CD14-positive monocyte (primary cell): ENCODE data around the gene ZAR1. TPM values are rescaled to one million over a fixed set of nuclear protein-coding genes. Genes with fewer than 3 reads are reported as not detected.

Source experiments
- DNase-seq, 3 donors: peaks; one replicate each; pipeline ENCODE4 v3.0.0-alpha.2; 2011 to 2022
- H2AFZ ChIP-seq: 2 replicates; pipeline ENCODE4 v1.6.0; 2012; ENCODE audit warnings: mild to moderate bottlenecking, low read depth, low read length, inconsistent platforms; ENCODE audit not compliant: insufficient read depth, poor library complexity, severe bottlenecking
- H3K27ac ChIP-seq, 2 donors: 1 replicate in 1 of 2; 2 replicates in 1 of 2; pipeline ENCODE4 v1.5.1; 2012 to 2013; ENCODE audit warnings: low read length in 2 of 2, control low read depth in 1 of 2, inconsistent platforms in 1 of 2, low read depth in 1 of 2, mild to moderate bottlenecking in 1 of 2
- H3K27me3 ChIP-seq, 2 donors: one replicate each; pipeline versions ENCODE4 v1.6.0 to v1.6.1; 2011 to 2013; ENCODE audit warnings: low read length in 2 of 2; ENCODE audit not compliant: control insufficient read depth in 2 of 2, insufficient read depth in 2 of 2
- H3K36me3 ChIP-seq, 2 donors: replicated peaks in 1 of 2; 1 replicate in 1 of 2; 2 replicates in 1 of 2; pipeline versions ENCODE4 v1.5.1 to v1.6.1; 2012 to 2013; ENCODE audit warnings: low read length in 2 of 2, control low read depth in 1 of 2, inconsistent platforms in 1 of 2, mild to moderate bottlenecking in 1 of 2; ENCODE audit not compliant: insufficient read depth in 2 of 2, control insufficient read depth in 1 of 2
- H3K4me1 ChIP-seq, 2 donors: 1 replicate in 1 of 2; 2 replicates in 1 of 2; pipeline versions ENCODE4 v1.5.1 to v1.6.1; 2012 to 2013; ENCODE audit warnings: low read length in 2 of 2, control low read depth in 1 of 2, inconsistent platforms in 1 of 2, mild to moderate bottlenecking in 1 of 2, moderate library complexity in 1 of 2; ENCODE audit not compliant: insufficient read depth in 2 of 2, control insufficient read depth in 1 of 2
- H3K4me2 ChIP-seq: replicated peaks from 2 replicates; pipeline ENCODE3; 2012; ENCODE audit warnings: low read length, moderate library complexity, mild to moderate bottlenecking; ENCODE audit not compliant: poor library complexity, severe bottlenecking; ENCODE audit errors: extremely low read depth
- H3K4me3 ChIP-seq, 3 experiments: fragments of 200-600 bp in 1 of 3; sonication (generic) in 1 of 3; replicated peaks in 1 of 3; 1 replicate in 2 of 3; 2 replicates in 1 of 3; pipeline ENCODE4 v1.5.1; 2011 to 2013; ENCODE audit warnings: low read length in 3 of 3, mild to moderate bottlenecking in 3 of 3, control low read depth in 2 of 3, low read depth in 2 of 3, inconsistent platforms in 1 of 3, moderate library complexity in 1 of 3
- H3K79me2 ChIP-seq: 2 replicates; pipeline ENCODE4 v1.6.0; 2012; ENCODE audit warnings: mild to moderate bottlenecking, control low read depth, inconsistent platforms, low read length, moderate library complexity; ENCODE audit not compliant: insufficient read depth
- H3K9ac ChIP-seq: 2 replicates; pipeline ENCODE4 v1.6.0; 2017; ENCODE audit warnings: low read length, mild to moderate bottlenecking; ENCODE audit not compliant: insufficient read depth, poor library complexity, severe bottlenecking
- H3K9me3 ChIP-seq, 2 donors: replicated peaks in 1 of 2; 1 replicate in 1 of 2; 2 replicates in 1 of 2; pipeline versions ENCODE4 v1.5.1 to v1.6.1; 2012 to 2013; ENCODE audit warnings: low read length in 2 of 2, control low read depth in 1 of 2; ENCODE audit not compliant: control insufficient read depth in 1 of 2, insufficient read depth in 1 of 2
- H4K20me1 ChIP-seq: 2 replicates; pipeline ENCODE4 v1.6.0; 2012; ENCODE audit warnings: mild to moderate bottlenecking, low read length, control low read depth, moderate library complexity; ENCODE audit not compliant: insufficient read depth
- H3K27ac Mint-ChIP-seq, 7 donors: one replicate each; pipeline ENCODE4 v1.8.0; 2020; ENCODE audit warnings: mild to moderate bottlenecking in 7 of 7, mixed read lengths in 7 of 7, moderate library complexity in 6 of 7, inconsistent platforms in 2 of 7
- H3K27me3 Mint-ChIP-seq, 3 donors: one replicate each; pipeline ENCODE4 v1.8.0; 2021 to 2022; ENCODE audit warnings: low read depth in 3 of 3, mild to moderate bottlenecking in 3 of 3, mixed read lengths in 3 of 3, moderate library complexity in 3 of 3, inconsistent platforms in 1 of 3
- H3K36me3 Mint-ChIP-seq, 2 donors: one replicate each; pipeline ENCODE4 v1.8.0; 2020; ENCODE audit warnings: mixed read lengths in 2 of 2, inconsistent platforms in 1 of 2, mild to moderate bottlenecking in 1 of 2
- H3K4me1 Mint-ChIP-seq: one replicate; pipeline ENCODE4 v1.8.0; 2020; ENCODE audit warnings: mild to moderate bottlenecking, mixed read lengths
- H3K4me3 Mint-ChIP-seq, 2 donors: one replicate each; pipeline ENCODE4 v1.8.0; 2020; ENCODE audit warnings: mild to moderate bottlenecking in 2 of 2, mixed read lengths in 2 of 2, moderate library complexity in 1 of 2
- H3K9me3 Mint-ChIP-seq, 7 donors: one replicate each; pipeline ENCODE4 v1.8.0; 2020 to 2022; ENCODE audit warnings: mixed read lengths in 7 of 7, mild to moderate bottlenecking in 6 of 7, moderate library complexity in 6 of 7, inconsistent platforms in 2 of 7
- CTCF ChIP-seq: fragments of 200-600 bp; IDR thresholded peaks from one replicate; pipeline ENCODE4 v1.8.0; 2022; ENCODE audit warnings: antibody characterized with exemption, mild to moderate bottlenecking
- WGBS: methylation state at CpG from one replicate; pipeline ENCODE4 v1.1.5; 2013; ENCODE audit warnings: missing lambda C conversion rate; ENCODE audit not compliant: insufficient coverage; 5-methylcytosine and 5-hydroxymethylcytosine counted together
- intact Hi-C, 2 donors: fragments of 100-400 bp; cut with micrococcal nuclease; formaldehyde crosslinking; loops; one replicate each; pipeline versions ENCODE4 v1.15.0 to v1.15.1; 2023
- polyA plus RNA-seq, 3 donors: library from polyadenylated mRNA; depleted of rRNA in 1 of 3; unstranded in 2 of 3; stranded (reverse) in 1 of 3; fragments of 300-500 nt in 2 of 3; fragments of >200 nt in 1 of 3; fragmentation: Illumina TruSeq in 2 of 3; gene quantifications; 1 replicate in 2 of 3; 2 replicates in 1 of 3; pipeline ENCODE4 v1.2.3, GENCODE V29; 2012 to 2021

The ZAR1 gene
- polyA plus RNA-seq, 3 donors: not detected

GRCh38 chr4:48470570-48470969 is 19.5 kb upstream of the ZAR1 start:
- Histone ChIP-seq H3K4me3 (no peak overlapping the region), H3K9ac (no peak overlapping the region), H3K9me3 (no peaks in the 10 kb centered on the region), H2AFZ (no peak overlapping the region), H3K4me2 (no peak overlapping the region), H3K79me2 (no peaks in the 10 kb centered on the region), H3K4me1 (no peaks in the 10 kb centered on the region), H3K36me3 (no peaks in the 10 kb centered on the region), H3K27ac (no peak overlapping the region), H4K20me1 (no peaks in the 10 kb centered on the region), H3K27me3 (no peaks in the 10 kb centered on the region)
- H3K4me1 Mint-ChIP-seq: no peaks in the 10 kb centered on the region
- no peak overlapping the region for H3K4me3 Mint-ChIP-seq
- WGBS: 100% methylated on average over 1 of the region's 2 CpGs
- TF ChIP-seq CTCF: no peak
- peaks cover 6 to 7% (median 6%) of the 10 kb centered on the region in 3 donors for H3K27me3 Mint-ChIP-seq
- H3K27ac Mint-ChIP-seq: no peak overlapping the region
- H3K36me3 Mint-ChIP-seq: no peaks in the 10 kb centered on the region
- intact Hi-C loops: no loop called here
- H3K9me3 Mint-ChIP-seq: peaks cover 0 to 4% (median 1%) of the 10 kb centered on the region in 7 donors
- DNase-seq: no peak

DNA sequence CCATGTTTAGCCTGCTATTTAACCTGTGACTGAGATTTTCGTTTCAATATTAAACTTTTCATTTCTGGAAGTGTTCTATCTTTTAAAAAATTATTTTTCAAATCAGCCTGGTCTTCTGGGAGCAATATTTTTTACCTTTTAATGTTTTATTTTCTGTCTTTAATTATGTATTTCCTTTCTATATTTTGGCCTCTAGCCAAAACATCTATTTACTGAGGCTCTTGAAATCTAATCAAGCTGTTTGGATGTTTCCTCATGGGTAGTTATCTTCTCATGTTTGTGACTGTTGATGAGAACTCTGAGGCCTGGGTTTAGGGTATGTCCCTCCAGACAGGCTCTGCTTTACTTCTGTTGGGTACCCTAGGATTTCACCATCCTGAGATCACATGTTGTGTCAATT is 17.3 kb upstream of the ZAR1 start:
- Mint-ChIP-seq H3K27me3 (peaks cover 4 to 6% (median 6%) of the 10 kb centered on the region in 3 donors), H3K27ac (no peak overlapping the region), H3K4me3 (no peak overlapping the region), H3K9me3 (peaks cover 0 to 4% (median 1%) of the 10 kb centered on the region in 7 donors), H3K4me1 (peaks cover 3% of the 10 kb centered on the region), H3K36me3 (no peaks in the 10 kb centered on the region)
- no peak for TF ChIP-seq CTCF
- Histone ChIP-seq H2AFZ (no peak overlapping the region), H4K20me1 (no peaks in the 10 kb centered on the region), H3K9me3 (no peaks in the 10 kb centered on the region), H3K27ac (no peak overlapping the region), H3K4me3 (no peak overlapping the region), H3K27me3 (no peaks in the 10 kb centered on the region), H3K9ac (no peak overlapping the region), H3K4me1 (no peaks in the 10 kb centered on the region), H3K36me3 (no peaks in the 10 kb centered on the region), H3K79me2 (no peaks in the 10 kb centered on the region), H3K4me2 (no peak overlapping the region)
- intact Hi-C loops: no loop called here
- no CpG with 5 or more reads among the region's 1 CpG for WGBS
- no peak for DNase-seq
